ENCODE results near the gene PHF2.
"Not testable (repeated sequence)": the region's sequence is repeated elsewhere in the genome, so short reads cannot be mapped to it uniquely, and the experiment has no call there.

Gene PHF2

GRCh38 chr9:93655621-93656425 lies 79.4 kb downstream of the PHF2 start:
- no peak for DNase-seq

GRCh38 chr9:93656426-93657239 lies 80.2 kb downstream of the PHF2 start:
- no peak for DNase-seq

- no peak for DNase-seq
Measured at GRCh38 chr9:93657331-93658111, 81.1 kb downstream of the PHF2 start.

GRCh38 chr9:93658184-93658925 lies 82.0 kb downstream of the PHF2 start:
- no peak for DNase-seq

DNA sequence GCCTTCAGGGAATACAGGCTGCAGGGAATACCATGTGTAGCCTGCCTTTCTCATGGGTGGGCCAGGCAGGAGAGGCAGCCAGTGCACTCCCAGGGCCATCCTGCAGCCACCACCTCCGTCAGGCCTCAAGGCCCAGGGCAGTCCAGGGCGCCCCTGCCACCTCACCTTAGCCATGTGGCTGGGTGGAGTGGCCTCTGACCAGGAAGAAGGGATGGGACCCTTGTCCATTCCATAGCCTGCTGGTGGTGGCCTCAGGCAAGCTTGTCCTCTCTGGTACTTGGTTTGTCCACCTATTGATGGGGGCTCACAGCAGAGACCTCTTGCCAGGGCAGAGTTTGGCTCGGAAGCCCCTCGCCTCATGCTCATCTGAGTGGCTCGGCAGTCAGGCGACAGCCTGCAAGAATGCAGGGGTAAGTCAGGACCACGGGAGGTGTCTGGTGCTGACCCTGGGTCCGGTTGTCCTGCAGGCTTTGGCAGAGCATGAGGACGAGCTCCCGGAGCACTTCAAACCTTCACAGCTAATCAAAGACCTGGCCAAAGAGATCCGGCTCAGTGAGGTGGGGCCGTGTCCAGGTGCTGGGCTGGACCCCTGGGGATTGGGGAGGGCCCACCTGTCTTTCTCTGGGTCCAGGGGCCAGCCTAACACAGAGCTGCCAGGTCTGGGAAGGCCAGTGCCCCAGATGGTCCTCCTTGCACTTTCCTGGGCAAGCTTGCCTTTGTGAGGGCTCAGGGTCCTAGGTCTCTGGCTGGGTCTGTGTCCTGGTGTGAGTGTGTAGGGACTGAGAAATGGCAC lies 82.9 kb downstream of the PHF2 start:
- DNase-seq, result no peak

GRCh38 chr9:93659837-93660177 lies 83.4 kb downstream of the PHF2 start:
- DNase-seq, result no peak

DNA sequence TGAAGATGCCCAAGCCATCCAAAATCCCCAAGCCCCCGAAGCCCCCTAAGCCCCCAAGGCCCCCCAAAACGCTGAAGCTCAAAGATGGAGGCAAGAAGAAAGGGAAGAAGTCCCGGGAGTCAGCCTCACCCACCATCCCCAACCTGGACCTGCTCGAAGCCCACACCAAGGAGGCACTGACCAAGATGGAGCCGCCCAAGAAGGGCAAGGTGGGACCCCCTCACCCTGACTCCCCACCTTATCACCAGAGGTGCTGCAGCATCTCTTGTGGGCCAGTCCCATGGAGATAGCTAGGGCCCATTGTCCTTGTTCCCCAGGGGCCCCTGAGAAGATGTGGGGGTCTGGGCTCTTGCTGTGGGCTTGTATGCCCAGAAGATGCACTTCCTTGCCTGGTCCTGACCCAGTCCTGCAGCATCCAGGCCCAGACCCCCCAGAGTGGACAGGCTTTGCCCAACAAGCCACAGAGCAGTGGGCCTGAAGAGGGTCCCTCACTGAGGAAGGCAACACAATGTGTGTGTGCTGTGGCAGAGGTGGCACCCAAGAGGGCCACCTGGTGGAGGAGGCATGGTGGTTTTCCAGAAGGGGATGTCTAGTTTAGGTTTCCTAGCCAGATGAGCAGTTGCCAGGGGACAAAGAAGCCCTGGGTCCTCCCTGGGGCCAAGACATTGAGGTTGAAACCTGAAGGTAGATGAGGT lies 84.1 kb downstream of the PHF2 start:
- no peak for DNase-seq

DNA sequence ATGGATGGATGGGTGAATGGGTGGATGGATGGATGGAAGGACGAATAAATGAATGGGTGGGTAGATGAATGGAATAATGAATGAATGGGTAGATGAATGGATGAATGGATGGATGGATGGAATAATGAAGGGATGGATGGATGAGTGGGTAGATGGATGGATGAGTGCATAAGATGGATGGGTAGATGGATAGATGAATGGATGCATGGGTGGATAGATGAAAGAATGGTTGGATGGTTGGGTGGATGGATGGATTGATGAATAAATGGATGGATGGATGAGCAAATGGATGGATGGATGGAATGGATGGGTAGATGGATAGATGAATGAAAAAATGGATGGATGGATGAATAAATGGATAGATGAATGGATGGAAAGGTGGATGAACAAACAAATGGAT lies 85.2 kb downstream of the PHF2 start:
- no peak for DNase-seq

DNA sequence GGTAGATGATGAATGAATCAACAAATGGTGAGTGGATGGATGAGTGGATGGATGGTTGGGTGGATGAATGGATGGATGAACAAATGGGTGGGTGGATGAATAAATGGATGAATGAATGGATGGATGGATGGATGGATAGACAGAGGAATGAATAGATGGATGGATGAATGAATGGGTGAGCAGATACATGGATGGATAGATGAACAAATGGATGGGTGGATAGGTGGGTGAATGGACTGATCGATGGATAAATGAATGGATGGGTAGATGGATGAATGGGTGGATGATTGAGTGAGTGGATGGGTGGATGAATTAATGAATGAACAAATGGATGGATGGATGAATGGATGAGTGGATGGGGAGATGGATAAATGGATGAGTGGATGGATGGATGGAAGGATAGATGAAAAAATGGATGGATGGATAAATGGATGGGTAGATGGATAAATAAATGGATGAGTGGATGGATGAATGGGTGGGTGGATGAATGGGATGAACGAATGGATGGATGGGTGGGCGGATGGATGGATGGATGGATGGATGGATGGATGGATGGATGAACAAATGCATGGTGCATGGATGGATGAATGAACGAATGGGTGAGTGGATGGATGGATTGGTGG lies 85.7 kb downstream of the PHF2 start:
- no peak for DNase-seq

GRCh38 chr9:93662952-93663572 lies 86.7 kb downstream of the PHF2 start:
- DNase-seq, result no peak

- no peak for DNase-seq
Measured at GRCh38 chr9:93663877-93664548, 87.6 kb downstream of the PHF2 start.

DNA sequence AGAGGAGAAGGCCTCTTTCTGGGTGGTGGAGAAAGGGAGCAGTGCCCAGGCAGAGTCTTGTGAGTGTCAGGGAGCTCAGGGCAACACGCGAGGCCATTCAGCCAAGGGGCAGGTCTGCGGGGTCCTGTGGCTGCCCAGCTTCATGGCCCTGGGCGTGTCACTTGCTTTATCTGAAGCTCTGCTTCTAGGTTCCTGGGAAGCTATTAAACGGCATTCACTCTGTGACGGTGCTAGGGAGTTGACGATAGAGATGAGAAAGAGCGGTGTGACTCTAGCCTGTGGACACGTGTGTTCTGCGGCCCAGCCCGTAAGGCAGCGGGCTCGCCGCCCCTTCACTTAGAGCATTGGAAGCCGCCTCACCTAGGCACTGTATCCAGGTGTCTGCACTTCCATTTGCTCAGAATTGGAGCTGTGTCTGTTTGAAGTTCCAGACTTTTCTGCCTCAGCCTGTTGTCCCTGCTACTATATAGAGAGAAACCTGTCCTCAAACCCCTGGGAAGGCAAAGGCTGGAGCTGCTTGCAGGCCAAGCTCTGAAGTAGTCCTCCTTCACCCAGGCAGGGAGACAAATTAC lies 88.3 kb downstream of the PHF2 start:
- DNase-seq, result no peak

DNA sequence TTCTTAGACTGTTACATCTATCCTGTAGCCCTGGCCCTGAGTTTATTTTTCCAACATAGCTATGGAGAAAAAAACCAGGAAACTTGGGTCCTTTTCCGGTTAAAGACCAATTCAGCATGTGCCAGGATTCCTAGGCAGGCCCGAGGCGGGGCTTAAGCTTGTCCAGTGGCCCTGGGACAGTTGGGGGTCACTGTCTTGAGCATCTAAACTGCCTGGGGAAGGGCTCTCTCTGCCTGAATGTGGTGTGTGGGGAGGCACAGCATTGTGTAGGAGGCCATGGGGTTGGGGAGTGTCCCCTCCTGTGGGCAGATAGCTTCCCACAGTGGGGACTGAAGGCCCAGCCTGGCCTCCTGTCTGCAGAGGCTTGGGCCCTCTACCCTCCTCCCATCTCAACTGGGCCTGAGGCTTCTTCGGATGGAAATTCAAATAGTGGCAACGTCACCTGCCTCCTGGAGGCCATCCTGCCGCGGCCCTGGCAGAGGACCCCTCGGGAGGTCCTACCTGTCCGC lies 88.8 kb downstream of the PHF2 start:
- DNase-seq, result no peak

- no peak for DNase-seq
Measured at GRCh38 chr9:93665637-93666438, 89.5 kb downstream of the PHF2 start.

GRCh38 chr9:93666439-93666784 lies 90.0 kb downstream of the PHF2 start:
- not testable (repeated sequence) for DNase-seq

DNA sequence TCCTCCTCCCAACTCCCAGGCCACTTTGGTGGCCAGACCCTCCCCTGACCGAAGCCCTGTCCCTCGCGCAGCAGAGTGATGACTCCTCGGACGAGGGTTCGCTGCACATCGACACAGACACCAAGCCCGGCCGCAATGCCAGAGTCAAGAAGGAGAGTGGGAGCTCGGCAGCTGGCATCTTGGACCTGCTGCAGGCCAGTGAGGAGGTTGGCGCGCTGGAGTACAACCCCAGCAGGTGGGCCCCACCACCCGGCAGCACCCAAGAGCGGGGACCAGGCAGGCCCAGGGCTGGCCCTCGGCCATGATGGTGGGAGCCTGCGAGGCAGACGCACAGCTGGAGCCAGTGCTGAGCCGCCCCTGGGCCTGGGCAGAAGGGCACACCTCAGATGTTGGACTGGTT lies 90.6 kb downstream of the PHF2 start:
- DNase-seq, result no peak

- DNase-seq, result no peak
Measured at GRCh38 chr9:93667627-93668026, 91.2 kb downstream of the PHF2 start.

DNA sequence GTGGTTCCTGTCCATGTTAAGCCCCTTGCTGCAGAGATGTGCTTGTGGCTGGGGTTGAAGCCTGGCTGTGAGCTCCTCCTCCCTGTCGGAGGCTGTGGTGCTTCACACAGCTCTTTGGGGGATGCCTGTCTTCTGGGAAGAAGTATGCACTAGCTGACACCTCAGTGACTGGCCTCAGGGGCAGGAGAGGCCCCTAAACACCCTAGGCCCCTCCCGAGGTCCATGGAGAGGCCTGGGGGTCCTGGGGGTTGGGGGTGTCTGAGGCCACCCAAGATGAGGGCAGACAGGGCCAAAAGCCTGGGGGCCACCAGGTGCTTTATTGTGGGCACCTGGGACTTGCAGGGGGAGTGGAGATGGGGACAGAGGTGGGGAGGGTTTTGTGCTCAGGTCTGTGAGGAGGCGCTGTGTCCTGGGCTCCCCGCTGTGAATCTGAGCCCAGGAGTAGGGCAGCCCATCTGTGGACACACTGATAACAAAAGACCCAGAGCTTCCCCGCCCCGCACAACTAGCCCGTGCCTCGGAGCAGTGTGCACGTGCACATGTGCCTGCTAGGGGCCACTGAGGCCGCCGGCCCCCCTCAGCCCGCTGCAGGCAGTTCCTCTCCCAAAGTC lies 92.0 kb downstream of the PHF2 start:
- DNase-seq, result no peak

Data from bone marrow (tissue), 2 donors.